HCT116 (cell line): ENCODE data around the gene OSBPL10. TPM values are rescaled to one million over a fixed set of nuclear protein-coding genes. Genes with fewer than 3 reads are reported as not detected.

Experiments used
- ATAC-seq: fragments of 200-7000 bp; cut with Tn5 transposase; 2 replicates; pipeline ENCODE4 v1.9.1; 2020; ENCODE audit warnings: mild to moderate bottlenecking, moderate library complexity
- BruUV-seq: library from RNA; stranded (reverse); fragments of 400-500 nt; replicated peaks from 2 replicates; lab custom pipeline; 2021; lab: Mats Ljungman, UMichigan
- CTCF ChIA-PET: fragments of 300-600 bp; sonication (Branson Sonifier 250); formaldehyde crosslinking; loops from one replicate; lab custom pipeline; 2021; ENCODE audit warnings: antibody characterized with exemption; lab: Charles Lee
- POLR2A ChIA-PET: fragments of 300-600, 350-600 bp; sonication (Branson Sonifier 250); formaldehyde crosslinking; loops from one replicate; lab custom pipeline; 2021; ENCODE audit warnings: antibody characterized with exemption; lab: Charles Lee
- RAD21 ChIA-PET, 2 experiments: fragments of 300-600 bp; sonication (Branson Sonifier 250); formaldehyde crosslinking; loops; one replicate each; lab custom pipeline; 2023; ENCODE audit warnings: low total read pairs in 2 of 2; ENCODE audit not compliant: uncharacterized antibody in 2 of 2, unreplicated experiment in 2 of 2, low non-redundant PET in 1 of 2; lab: Charles Lee
- DNase-seq: peaks from one replicate; pipeline ENCODE4 v3.0.0-alpha.2; 2010; ENCODE audit warnings: low read depth, low spot score
- H2AFZ ChIP-seq: fragments of 200-600 bp; shearing (Covaris generic), sonication (generic); 2 replicates; pipeline ENCODE4 v1.6.1; 2017; ENCODE audit warnings: low read depth, mixed run types, mixed read lengths, antibody characterized with exemption, low read length; ENCODE audit not compliant: poor library complexity, severe bottlenecking
- H3K27ac ChIP-seq: 2 replicates; pipeline ENCODE4 v1.5.1; 2012; ENCODE audit warnings: low read depth, low read length
- H3K27me3 ChIP-seq: fragments of 200-600 bp; sonication (generic); 2 replicates; pipeline ENCODE4 v1.6.1; 2016; ENCODE audit warnings: mixed run types, low read length, mixed read lengths; ENCODE audit not compliant: insufficient read depth
- H3K36me3 ChIP-seq, 2 experiments: fragments of 200-500 bp in 1 of 2; fragments of 200-600 bp in 1 of 2; sonication (Bioruptor generic) in 1 of 2; sonication (generic) in 1 of 2; 2 replicates each; pipeline versions ENCODE4 v1.5.1 to v1.6.1; 2014 to 2016; ENCODE audit warnings: low read length in 2 of 2, inconsistent platforms in 1 of 2, mixed read lengths in 1 of 2, mixed run types in 1 of 2; ENCODE audit not compliant: insufficient read depth in 2 of 2, control insufficient read depth in 1 of 2
- H3K4me1 ChIP-seq, 2 experiments: fragments of 200-600 bp in 1 of 2; sonication (generic) in 1 of 2; 2 replicates each; pipeline versions ENCODE4 v1.5.1 to v1.6.1; 2012 to 2017; ENCODE audit warnings: low read length in 2 of 2, inconsistent platforms in 1 of 2, mild to moderate bottlenecking in 1 of 2, mixed read lengths in 1 of 2, mixed run types in 1 of 2, moderate library complexity in 1 of 2; ENCODE audit not compliant: insufficient read depth in 2 of 2, control insufficient read depth in 1 of 2
- H3K4me2 ChIP-seq: fragments of 200-600 bp; sonication (generic); 2 replicates; pipeline ENCODE4 v1.6.1; 2017; ENCODE audit warnings: mixed run types, low read length, mixed read lengths
- H3K4me3 ChIP-seq, 2 experiments: fragments of 200-600 bp in 1 of 2; sonication (generic) in 1 of 2; replicated peaks in 1 of 2; 2 replicates each; pipeline ENCODE4 v1.5.1; 2011 to 2016; ENCODE audit warnings: low read length in 2 of 2, control low read depth in 1 of 2, low read depth in 1 of 2, mild to moderate bottlenecking in 1 of 2, mixed read lengths in 1 of 2, mixed run types in 1 of 2
- H3K79me2 ChIP-seq: fragments of 200-600 bp; sonication (generic); 2 replicates; pipeline ENCODE4 v1.6.1; 2017; ENCODE audit warnings: mild to moderate bottlenecking, mixed run types, low read length, moderate library complexity, mixed read lengths; ENCODE audit not compliant: insufficient read depth
- H3K9ac ChIP-seq: fragments of 200-600 bp; sonication (generic); 2 replicates; pipeline ENCODE4 v1.6.1; 2016; ENCODE audit warnings: low read length, mixed read lengths
- H3K9me2 ChIP-seq: fragments of 200-600 bp; sonication (generic), shearing (Covaris generic); 2 replicates; pipeline ENCODE4 v1.6.1; 2017; ENCODE audit warnings: mixed run types, mild to moderate bottlenecking, moderate library complexity; ENCODE audit not compliant: insufficient read depth
- H3K9me3 ChIP-seq, 2 experiments: fragments of 200-500 bp in 1 of 2; fragments of 200-600 bp in 1 of 2; sonication (Bioruptor generic) in 1 of 2; sonication (generic) in 1 of 2; 2 replicates each; pipeline ENCODE4 v1.6.1; 2014 to 2017; ENCODE audit warnings: low read length in 2 of 2, mixed read lengths in 2 of 2, inconsistent platforms in 1 of 2, low read depth in 1 of 2, mild to moderate bottlenecking in 1 of 2, mixed run types in 1 of 2, moderate library complexity in 1 of 2; ENCODE audit not compliant: control insufficient read depth in 1 of 2, insufficient read depth in 1 of 2
- H4K20me1 ChIP-seq: fragments of 200-600 bp; sonication (generic), shearing (Covaris generic); 2 replicates; pipeline ENCODE4 v1.6.1; 2017; ENCODE audit warnings: mixed run types, mild to moderate bottlenecking, moderate library complexity; ENCODE audit not compliant: insufficient read depth
- CEBPB ChIP-seq: IDR thresholded peaks from 2 replicates; pipeline ENCODE4 v1.6.1; 2012; ENCODE audit warnings: low read depth
- CTCF ChIP-seq, 3 experiments: fragments of 200-600 bp in 1 of 3; sonication (generic) in 1 of 3; IDR thresholded peaks in 2 of 3; conservative IDR thresholded peaks in 1 of 3; 2 replicates each; pipeline ENCODE4 v1.5.1; 2012 to 2017; ENCODE audit warnings: low read depth in 2 of 3, low read length in 2 of 3, antibody characterized with exemption in 1 of 3, borderline replicate concordance in 1 of 3, control low read depth in 1 of 3, mild to moderate bottlenecking in 1 of 3, mixed read lengths in 1 of 3, mixed run types in 1 of 3, moderate library complexity in 1 of 3; ENCODE audit not compliant: insufficient read depth in 1 of 3
- EGR1 ChIP-seq: IDR thresholded peaks from 2 replicates; pipeline ENCODE4 v1.6.1; 2012; ENCODE audit warnings: low read depth
- ELF1 ChIP-seq: IDR thresholded peaks from 2 replicates; pipeline ENCODE4 v1.6.1; 2012; ENCODE audit warnings: low read depth, borderline replicate concordance
- FOSL1 ChIP-seq: IDR thresholded peaks from 2 replicates; pipeline ENCODE4 v1.6.1; 2012; ENCODE audit warnings: low read depth
- JUND ChIP-seq: IDR thresholded peaks from 2 replicates; pipeline ENCODE4 v1.6.1; 2012
- POLR2A ChIP-seq: IDR thresholded peaks from 2 replicates; pipeline ENCODE4 v1.7.0; 2011; ENCODE audit warnings: borderline replicate concordance; ENCODE audit not compliant: insufficient read depth, insufficient read length; ENCODE audit errors: extremely low read depth
- POLR2AphosphoS5 ChIP-seq: IDR thresholded peaks from 2 replicates; pipeline ENCODE4 v1.6.1; 2011; ENCODE audit warnings: mild to moderate bottlenecking, low read depth, low read length, moderate library complexity
- SP1 ChIP-seq: IDR thresholded peaks from 2 replicates; pipeline ENCODE4 v1.6.1; 2012; ENCODE audit warnings: low read depth
- SRF ChIP-seq: IDR thresholded peaks from 2 replicates; pipeline ENCODE4 v1.6.1; 2012; ENCODE audit warnings: low read depth
- TCF7L2 ChIP-seq: IDR thresholded peaks from 2 replicates; pipeline ENCODE4 v1.7.0; 2011; ENCODE audit warnings: borderline replicate concordance, inconsistent platforms; ENCODE audit not compliant: insufficient read depth, insufficient read length; ENCODE audit errors: extremely low read depth
- ZNF274 ChIP-seq: fragments of 200-500 bp; sonication (Bioruptor generic); IDR thresholded peaks from 2 replicates; pipeline ENCODE4 v1.6.1; 2014; ENCODE audit warnings: mild to moderate bottlenecking, low read depth, low read length, inconsistent platforms
- intact Hi-C: fragments of 100-400 bp; cut with micrococcal nuclease; formaldehyde crosslinking; loops from 2 replicates; pipeline ENCODE4 v1.10.0; 2022
- total RNA-seq: library from RNA; stranded (reverse); gene quantifications from one replicate; pipeline ENCODE4 v1.2.1, GENCODE V29; 2021; ENCODE audit not compliant: unreplicated experiment
- TF ChIP-seq, protein P1 (sequence below): IDR thresholded peaks from 2 replicates; pipeline ENCODE4 v1.6.1; 2011; ENCODE audit warnings: mild to moderate bottlenecking, low read length, moderate library complexity; ENCODE audit not compliant: insufficient replicate concordance; ENCODE audit errors: extremely low read depth

Gene OSBPL10
- total RNA-seq, 1 experiment from 2014 or later = 25.8 TPM

- Histone ChIP-seq H3K9me3 (no peaks in the 10 kb centered on the region), H3K4me2 (no peak overlapping the region), H3K36me3 (no peaks in the 10 kb centered on the region), H3K9ac (no peak overlapping the region), H3K79me2 (no peaks in the 10 kb centered on the region), H3K27me3 (no peaks in the 10 kb centered on the region), H3K4me3 (no peak overlapping the region), H3K9me2 (no peaks in the 10 kb centered on the region), H3K27ac (no peak overlapping the region), H3K4me1 (no peaks in the 10 kb centered on the region), H2AFZ (no peak overlapping the region), H4K20me1 (peaks cover 5% of the 10 kb centered on the region; the same call in 1 of the 2 replicates)
- intact Hi-C loops = no loop called here
- CTCF ChIA-PET = no interaction called here
- DNase-seq (no peak), ATAC-seq (no peak)
- TF ChIP-seq ELF1 (no peak), SP1 (no peak), EGR1 (no peak), POLR2AphosphoS5 (no peak)
- RAD21 ChIA-PET = no interaction called here
- BruUV-seq = no TSS peak
- POLR2A ChIA-PET = interaction anchor here (0.7 kb wide), 1 partner anchor 73 kb away, joined by 3 read pairs; no protein-coding TSS in a partner anchor
Observed at GRCh38 chr3:31839144-31839917, 141.7 kb downstream of the OSBPL10 start.

DNA sequence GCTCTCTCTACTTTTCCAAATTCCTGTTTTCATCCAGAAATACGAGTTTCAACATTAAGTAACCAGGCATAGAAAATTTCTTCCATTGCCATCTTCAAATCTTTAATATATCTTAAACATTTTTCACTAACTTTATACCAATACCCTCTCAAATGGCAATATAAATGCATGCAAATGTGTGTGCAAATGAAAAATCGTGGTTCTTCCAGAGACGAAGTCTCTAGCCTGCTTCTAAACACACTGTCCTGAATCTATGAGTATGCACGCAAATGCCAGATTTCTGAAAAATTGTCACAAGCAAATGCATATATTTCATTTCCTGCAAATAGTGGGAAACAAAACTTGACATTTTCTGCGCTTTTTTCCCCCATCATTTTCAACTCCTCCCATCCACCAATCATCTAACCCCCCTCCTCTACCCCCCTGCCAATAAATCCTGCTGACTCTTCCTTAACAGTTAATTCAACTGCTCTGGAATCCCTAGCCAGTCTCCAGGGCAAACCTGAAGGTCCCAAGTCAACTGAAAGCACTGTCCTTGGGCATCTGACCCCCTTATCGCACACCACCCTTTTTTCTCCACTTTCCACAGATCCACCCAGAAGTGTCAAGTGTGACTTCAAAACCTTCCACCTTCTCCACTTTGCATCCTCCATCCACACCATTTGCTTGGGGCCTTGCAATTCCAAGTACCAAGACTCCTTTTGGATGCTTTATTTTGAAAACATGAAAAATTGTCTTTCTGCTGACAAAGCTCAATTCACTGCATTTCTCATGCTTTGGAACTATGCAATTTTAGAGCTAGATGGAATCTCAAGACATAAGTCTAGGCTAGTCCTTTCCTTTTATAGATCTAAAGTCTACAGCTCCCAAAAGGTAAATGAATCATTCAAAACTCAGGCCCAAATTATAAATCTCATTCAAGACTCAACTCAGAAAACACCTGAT, 144.7 kb downstream of the OSBPL10 start:
- H3K79me2 ChIP-seq = no peaks in the 10 kb centered on the region
- no peaks in the 10 kb centered on the region for H3K9me2 ChIP-seq
- H2AFZ ChIP-seq = no peak overlapping the region
- H3K9ac ChIP-seq = no peak overlapping the region
- DNase-seq (no peak), ATAC-seq (no peak)
- CTCF ChIA-PET = no interaction called here
- BruUV-seq = no TSS peak
- H4K20me1 ChIP-seq = peaks cover 5% of the 10 kb centered on the region; the same call in 1 of the 2 replicates
- H3K9me3 ChIP-seq = no peaks in the 10 kb centered on the region
- H3K36me3 ChIP-seq = no peaks in the 10 kb centered on the region
- no peak overlapping the region for H3K4me3 ChIP-seq
- H3K4me2 ChIP-seq = no peak overlapping the region
- POLR2A ChIA-PET = no interaction called here
- RAD21 ChIA-PET = no interaction called here
- no peak overlapping the region for H3K27ac ChIP-seq
- no peaks in the 10 kb centered on the region for H3K4me1 ChIP-seq
- no peaks in the 10 kb centered on the region for H3K27me3 ChIP-seq
- intact Hi-C loops = no loop called here
- no peak for TF ChIP-seq POLR2A
- no peak for TF ChIP-seq SRF
- TF ChIP-seq CEBPB = no peak
- TF ChIP-seq ZNF274 = no peak
- TF ChIP-seq, protein P1, sequence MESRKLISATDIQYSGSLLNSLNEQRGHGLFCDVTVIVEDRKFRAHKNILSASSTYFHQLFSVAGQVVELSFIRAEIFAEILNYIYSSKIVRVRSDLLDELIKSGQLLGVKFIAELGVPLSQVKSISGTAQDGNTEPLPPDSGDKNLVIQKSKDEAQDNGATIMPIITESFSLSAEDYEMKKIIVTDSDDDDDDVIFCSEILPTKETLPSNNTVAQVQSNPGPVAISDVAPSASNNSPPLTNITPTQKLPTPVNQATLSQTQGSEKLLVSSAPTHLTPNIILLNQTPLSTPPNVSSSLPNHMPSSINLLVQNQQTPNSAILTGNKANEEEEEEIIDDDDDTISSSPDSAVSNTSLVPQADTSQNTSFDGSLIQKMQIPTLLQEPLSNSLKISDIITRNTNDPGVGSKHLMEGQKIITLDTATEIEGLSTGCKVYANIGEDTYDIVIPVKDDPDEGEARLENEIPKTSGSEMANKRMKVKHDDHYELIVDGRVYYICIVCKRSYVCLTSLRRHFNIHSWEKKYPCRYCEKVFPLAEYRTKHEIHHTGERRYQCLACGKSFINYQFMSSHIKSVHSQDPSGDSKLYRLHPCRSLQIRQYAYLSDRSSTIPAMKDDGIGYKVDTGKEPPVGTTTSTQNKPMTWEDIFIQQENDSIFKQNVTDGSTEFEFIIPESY = no peak
- TF ChIP-seq EGR1 = no peak
- TF ChIP-seq FOSL1 = no peak
- no peak for TF ChIP-seq ELF1
- no peak for TF ChIP-seq TCF7L2
- no peak for TF ChIP-seq CTCF (IDR thresholded peaks at IDR 0.05 in 2 of 3, conservative IDR thresholded peaks at IDR 0.05 in 1 of 3; ENCODE audit: borderline replicate concordance in 1 of 3, insufficient read depth in 1 of 3, low read depth in 2 of 3, low read length in 2 of 3)
- no peak for TF ChIP-seq JUND
